ENCODE measurements around the gene HSFX3. TPM values are rescaled to one million over a fixed set of nuclear protein-coding genes. Genes with fewer than 3 reads are reported as not detected.
"Not testable (repeated sequence)": the region's sequence is repeated elsewhere in the genome, so short reads cannot be mapped to it uniquely, and the experiment has no call there.

HSFX3 gene
- total and polyA plus RNA-seq, 2 experiments from 2014 or later: not detected

- H3K79me2 ChIP-seq (replicated peaks; ENCODE audit: insufficient read depth); H3K27ac ChIP-seq (ENCODE audit: low read depth); H3K27ac Mint-ChIP-seq; H3K27me3 ChIP-seq (ENCODE audit: insufficient read depth); H3K36me3 ChIP-seq (ENCODE audit: insufficient read depth); H3K27me3 Mint-ChIP-seq (ENCODE audit: insufficient read depth, low read depth, poor library complexity); H3K9me3 Mint-ChIP-seq; H3K4me3 Mint-ChIP-seq; H4K20me1 ChIP-seq (replicated peaks; ENCODE audit: insufficient read depth); H3K36me3 Mint-ChIP-seq (ENCODE audit: low read depth); H3K4me3 ChIP-seq; H2AFZ ChIP-seq; H3K4me1 Mint-ChIP-seq; H3F3A ChIP-seq (replicated peaks; ENCODE audit: low read depth); H3K4me1 ChIP-seq (ENCODE audit: insufficient read depth); H3K9me2 ChIP-seq (ENCODE audit: insufficient read depth); H3K4me2 ChIP-seq: not testable (repeated sequence)
- TF ChIP-seq, protein P1, sequence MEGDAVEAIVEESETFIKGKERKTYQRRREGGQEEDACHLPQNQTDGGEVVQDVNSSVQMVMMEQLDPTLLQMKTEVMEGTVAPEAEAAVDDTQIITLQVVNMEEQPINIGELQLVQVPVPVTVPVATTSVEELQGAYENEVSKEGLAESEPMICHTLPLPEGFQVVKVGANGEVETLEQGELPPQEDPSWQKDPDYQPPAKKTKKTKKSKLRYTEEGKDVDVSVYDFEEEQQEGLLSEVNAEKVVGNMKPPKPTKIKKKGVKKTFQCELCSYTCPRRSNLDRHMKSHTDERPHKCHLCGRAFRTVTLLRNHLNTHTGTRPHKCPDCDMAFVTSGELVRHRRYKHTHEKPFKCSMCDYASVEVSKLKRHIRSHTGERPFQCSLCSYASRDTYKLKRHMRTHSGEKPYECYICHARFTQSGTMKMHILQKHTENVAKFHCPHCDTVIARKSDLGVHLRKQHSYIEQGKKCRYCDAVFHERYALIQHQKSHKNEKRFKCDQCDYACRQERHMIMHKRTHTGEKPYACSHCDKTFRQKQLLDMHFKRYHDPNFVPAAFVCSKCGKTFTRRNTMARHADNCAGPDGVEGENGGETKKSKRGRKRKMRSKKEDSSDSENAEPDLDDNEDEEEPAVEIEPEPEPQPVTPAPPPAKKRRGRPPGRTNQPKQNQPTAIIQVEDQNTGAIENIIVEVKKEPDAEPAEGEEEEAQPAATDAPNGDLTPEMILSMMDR (conservative IDR thresholded peaks at IDR 0.05; ENCODE audit: low read depth in 2 of 2): peak; percentile 9 to 58; a peak in 2 of 4 replicates
- DNase-seq (ENCODE audit: low spot score) (peak; percentile 65), ATAC-seq (peak; percentile 78)
Observed at GRCh38 chrX:149545545-149546543, 3.9 kb downstream of the HSFX3 start.

GRCh38 chrX:149541521-149542047 lies 8.1 kb downstream of the HSFX3 start:
- Histone ChIP-seq H4K20me1 (replicated peaks; ENCODE audit: insufficient read depth) (no peaks in the 10 kb centered on the region), H3K27ac (ENCODE audit: low read depth) (no peak overlapping the region), H3K79me2 (replicated peaks; ENCODE audit: insufficient read depth) (no peaks in the 10 kb centered on the region), H3K27me3 (ENCODE audit: insufficient read depth) (peaks cover 7% of the 10 kb centered on the region; the same call in 1 of the 2 replicates), H3K36me3 (ENCODE audit: insufficient read depth) (no peaks in the 10 kb centered on the region), H3F3A (replicated peaks; ENCODE audit: low read depth) (no peaks in the 10 kb centered on the region), H3K9me2 (ENCODE audit: insufficient read depth) (no peaks in the 10 kb centered on the region), H3K4me1 (ENCODE audit: insufficient read depth) (no peaks in the 10 kb centered on the region), H3K4me3 (peak overlapping the region; percentile 65), H2AFZ (0 out of 2 replicates have a peak overlapping the region, but pooled peaks have one; percentile 63), H3K4me2 (peak overlapping the region; percentile 82)
- Mint-ChIP-seq H3K9me3 (no peaks in the 10 kb centered on the region), H3K4me1 (no peaks in the 10 kb centered on the region; the same call in 2 of the 3 replicates), H3K27me3 (ENCODE audit: insufficient read depth, low read depth, poor library complexity) (peaks cover 5% of the 10 kb centered on the region), H3K36me3 (ENCODE audit: low read depth) (no peaks in the 10 kb centered on the region; the same call in 2 of the 3 replicates), H3K27ac (no peak overlapping the region), H3K4me3 (peak overlapping the region; percentile 77)
- peak; percentile 4 for DNase-seq (ENCODE audit: low spot score)
- peak; percentile 2; the same call in 2 of the 3 replicates for ATAC-seq
- TF ChIP-seq ZNF114 (CRISPR knock-in tag; IDR thresholded peaks at IDR 0.05): no peak
- TF ChIP-seq STAT1 (IDR thresholded peaks at IDR 0.05; ENCODE audit: unreplicated experiment): no peak
- TF ChIP-seq EZH2 (IDR thresholded peaks at IDR 0.05; ENCODE audit: low read depth, unreplicated experiment): no peak
- TF ChIP-seq, protein P2, sequence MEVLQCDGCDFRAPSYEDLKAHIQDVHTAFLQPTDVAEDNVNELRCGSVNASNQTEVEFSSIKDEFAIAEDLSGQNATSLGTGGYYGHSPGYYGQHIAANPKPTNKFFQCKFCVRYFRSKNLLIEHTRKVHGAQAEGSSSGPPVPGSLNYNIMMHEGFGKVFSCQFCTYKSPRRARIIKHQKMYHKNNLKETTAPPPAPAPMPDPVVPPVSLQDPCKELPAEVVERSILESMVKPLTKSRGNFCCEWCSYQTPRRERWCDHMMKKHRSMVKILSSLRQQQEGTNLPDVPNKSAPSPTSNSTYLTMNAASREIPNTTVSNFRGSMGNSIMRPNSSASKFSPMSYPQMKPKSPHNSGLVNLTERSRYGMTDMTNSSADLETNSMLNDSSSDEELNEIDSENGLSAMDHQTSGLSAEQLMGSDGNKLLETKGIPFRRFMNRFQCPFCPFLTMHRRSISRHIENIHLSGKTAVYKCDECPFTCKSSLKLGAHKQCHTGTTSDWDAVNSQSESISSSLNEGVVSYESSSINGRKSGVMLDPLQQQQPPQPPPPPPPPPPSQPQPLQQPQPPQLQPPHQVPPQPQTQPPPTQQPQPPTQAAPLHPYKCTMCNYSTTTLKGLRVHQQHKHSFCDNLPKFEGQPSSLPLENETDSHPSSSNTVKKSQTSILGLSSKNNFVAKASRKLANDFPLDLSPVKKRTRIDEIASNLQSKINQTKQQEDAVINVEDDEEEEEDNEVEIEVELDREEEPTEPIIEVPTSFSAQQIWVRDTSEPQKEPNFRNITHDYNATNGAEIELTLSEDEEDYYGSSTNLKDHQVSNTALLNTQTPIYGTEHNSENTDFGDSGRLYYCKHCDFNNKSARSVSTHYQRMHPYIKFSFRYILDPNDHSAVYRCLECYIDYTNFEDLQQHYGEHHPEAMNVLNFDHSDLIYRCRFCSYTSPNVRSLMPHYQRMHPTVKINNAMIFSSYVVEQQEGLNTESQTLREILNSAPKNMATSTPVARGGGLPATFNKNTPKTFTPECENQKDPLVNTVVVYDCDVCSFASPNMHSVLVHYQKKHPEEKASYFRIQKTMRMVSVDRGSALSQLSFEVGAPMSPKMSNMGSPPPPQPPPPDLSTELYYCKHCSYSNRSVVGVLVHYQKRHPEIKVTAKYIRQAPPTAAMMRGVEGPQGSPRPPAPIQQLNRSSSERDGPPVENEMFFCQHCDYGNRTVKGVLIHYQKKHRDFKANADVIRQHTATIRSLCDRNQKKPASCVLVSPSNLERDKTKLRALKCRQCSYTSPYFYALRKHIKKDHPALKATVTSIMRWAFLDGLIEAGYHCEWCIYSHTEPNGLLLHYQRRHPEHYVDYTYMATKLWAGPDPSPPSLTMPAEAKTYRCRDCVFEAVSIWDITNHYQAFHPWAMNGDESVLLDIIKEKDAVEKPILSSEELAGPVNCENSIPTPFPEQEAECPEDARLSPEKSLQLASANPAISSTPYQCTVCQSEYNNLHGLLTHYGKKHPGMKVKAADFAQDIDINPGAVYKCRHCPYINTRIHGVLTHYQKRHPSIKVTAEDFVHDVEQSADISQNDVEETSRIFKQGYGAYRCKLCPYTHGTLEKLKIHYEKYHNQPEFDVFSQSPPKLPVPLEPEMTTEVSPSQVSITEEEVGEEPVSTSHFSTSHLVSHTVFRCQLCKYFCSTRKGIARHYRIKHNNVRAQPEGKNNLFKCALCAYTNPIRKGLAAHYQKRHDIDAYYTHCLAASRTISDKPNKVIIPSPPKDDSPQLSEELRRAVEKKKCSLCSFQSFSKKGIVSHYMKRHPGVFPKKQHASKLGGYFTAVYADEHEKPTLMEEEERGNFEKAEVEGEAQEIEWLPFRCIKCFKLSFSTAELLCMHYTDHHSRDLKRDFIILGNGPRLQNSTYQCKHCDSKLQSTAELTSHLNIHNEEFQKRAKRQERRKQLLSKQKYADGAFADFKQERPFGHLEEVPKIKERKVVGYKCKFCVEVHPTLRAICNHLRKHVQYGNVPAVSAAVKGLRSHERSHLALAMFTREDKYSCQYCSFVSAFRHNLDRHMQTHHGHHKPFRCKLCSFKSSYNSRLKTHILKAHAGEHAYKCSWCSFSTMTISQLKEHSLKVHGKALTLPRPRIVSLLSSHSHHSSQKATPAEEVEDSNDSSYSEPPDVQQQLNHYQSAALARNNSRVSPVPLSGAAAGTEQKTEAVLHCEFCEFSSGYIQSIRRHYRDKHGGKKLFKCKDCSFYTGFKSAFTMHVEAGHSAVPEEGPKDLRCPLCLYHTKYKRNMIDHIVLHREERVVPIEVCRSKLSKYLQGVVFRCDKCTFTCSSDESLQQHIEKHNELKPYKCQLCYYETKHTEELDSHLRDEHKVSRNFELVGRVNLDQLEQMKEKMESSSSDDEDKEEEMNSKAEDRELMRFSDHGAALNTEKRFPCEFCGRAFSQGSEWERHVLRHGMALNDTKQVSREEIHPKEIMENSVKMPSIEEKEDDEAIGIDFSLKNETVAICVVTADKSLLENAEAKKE (CRISPR knock-in tag; IDR thresholded peaks at IDR 0.05): no peak
- no peak for TF ChIP-seq EZH2phosphoT487 (IDR thresholded peaks at IDR 0.05; ENCODE audit: unreplicated experiment)
- no peak for TF ChIP-seq CREB1 (CRISPR knock-in tag; IDR thresholded peaks at IDR 0.05; ENCODE audit: low read depth)
- TF ChIP-seq ETS1 (IDR thresholded peaks at IDR 0.05): no peak
